Esophagus muscularis mucosa (tissue), 4 donors: Measurements from ENCODE around the gene KCNJ9.

ENCODE experiments used
- EP300 ChIP-seq: sonication (generic); formaldehyde crosslinking; IDR thresholded peaks from one replicate; pipeline ENCODE4 v1.6.1; 2017; ENCODE audit warnings: antibody characterized with exemption
- POLR2AphosphoS5 ChIP-seq, 2 donors: sonication (generic); formaldehyde crosslinking; IDR thresholded peaks; one replicate each; pipeline ENCODE4 v1.6.1; 2017; ENCODE audit warnings: antibody characterized with exemption in 2 of 2
- TF ChIP-seq, protein P1 (sequence below), 3 experiments: fragments of 200-600 bp in 2 of 3; fragments of 450-650 bp in 1 of 3; sonication (generic) in 2 of 3; IDR thresholded peaks; one replicate each; pipeline ENCODE4 v1.5.1; 2017 to 2019; ENCODE audit warnings: antibody characterized with exemption in 3 of 3, mild to moderate bottlenecking in 2 of 3, moderate library complexity in 1 of 3

DNA sequence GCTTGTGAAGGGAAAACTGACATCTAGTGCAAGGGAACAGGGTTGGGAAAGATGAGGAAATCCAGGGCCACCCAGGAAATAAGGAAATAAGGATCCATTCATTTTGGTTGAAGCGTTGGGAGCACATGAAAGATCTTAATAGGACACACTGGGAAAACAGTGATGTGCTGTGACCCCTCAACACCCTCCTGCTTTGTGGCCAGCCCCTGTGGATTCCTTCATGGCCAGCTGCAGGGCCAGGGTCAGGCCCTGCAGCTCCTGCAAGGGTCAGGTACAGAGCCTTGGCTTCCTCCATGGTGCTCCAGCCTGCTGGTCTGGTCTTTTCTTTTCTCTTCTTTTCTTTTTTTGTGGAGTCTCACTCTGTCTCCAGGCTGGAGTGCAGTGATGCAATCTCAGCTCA lies 30.7 kb upstream of the KCNJ9 start:
- TF ChIP-seq, protein P1, sequence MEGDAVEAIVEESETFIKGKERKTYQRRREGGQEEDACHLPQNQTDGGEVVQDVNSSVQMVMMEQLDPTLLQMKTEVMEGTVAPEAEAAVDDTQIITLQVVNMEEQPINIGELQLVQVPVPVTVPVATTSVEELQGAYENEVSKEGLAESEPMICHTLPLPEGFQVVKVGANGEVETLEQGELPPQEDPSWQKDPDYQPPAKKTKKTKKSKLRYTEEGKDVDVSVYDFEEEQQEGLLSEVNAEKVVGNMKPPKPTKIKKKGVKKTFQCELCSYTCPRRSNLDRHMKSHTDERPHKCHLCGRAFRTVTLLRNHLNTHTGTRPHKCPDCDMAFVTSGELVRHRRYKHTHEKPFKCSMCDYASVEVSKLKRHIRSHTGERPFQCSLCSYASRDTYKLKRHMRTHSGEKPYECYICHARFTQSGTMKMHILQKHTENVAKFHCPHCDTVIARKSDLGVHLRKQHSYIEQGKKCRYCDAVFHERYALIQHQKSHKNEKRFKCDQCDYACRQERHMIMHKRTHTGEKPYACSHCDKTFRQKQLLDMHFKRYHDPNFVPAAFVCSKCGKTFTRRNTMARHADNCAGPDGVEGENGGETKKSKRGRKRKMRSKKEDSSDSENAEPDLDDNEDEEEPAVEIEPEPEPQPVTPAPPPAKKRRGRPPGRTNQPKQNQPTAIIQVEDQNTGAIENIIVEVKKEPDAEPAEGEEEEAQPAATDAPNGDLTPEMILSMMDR (IDR thresholded peaks at IDR 0.05), result no peak
- TF ChIP-seq POLR2AphosphoS5 (IDR thresholded peaks at IDR 0.05), result no peak
- no peak for TF ChIP-seq EP300
